ENCODE results near the gene DHX30. TPM values are rescaled to one million over a fixed set of nuclear protein-coding genes. Genes with fewer than 3 reads are reported as not detected.

The DHX30 gene
- total and polyA plus RNA-seq, 9 of the 15 experiments (the other 6 are each of a cell fraction or from before 2014, with no cell fraction given) = 12.3 to 158 (median 79.0) TPM

DNA sequence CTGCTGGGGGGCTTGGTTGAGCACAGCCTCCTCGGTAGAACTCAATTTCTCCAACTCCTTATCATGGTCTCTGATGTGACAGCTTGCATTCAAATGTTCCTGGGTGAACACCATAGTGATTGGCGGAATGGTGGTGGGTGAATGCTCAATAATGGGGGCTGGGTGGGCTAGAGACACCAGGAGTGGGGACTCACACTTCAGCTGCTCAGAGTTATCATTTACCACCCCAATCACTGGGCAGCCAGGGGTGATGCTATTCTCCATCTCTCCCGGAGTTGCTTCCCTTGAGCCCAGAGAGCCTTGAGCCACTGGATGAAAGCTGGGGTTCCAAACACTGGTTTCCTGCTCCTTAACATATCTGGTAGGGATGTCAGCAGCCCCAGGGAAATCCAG lies 88.7 kb downstream of the DHX30 start:
- 76% methylated on average over 3 of the region's 3 CpGs for WGBS (ENCODE audit: insufficient coverage, low coverage, missing lambda C conversion rate)
- FAIRE-seq (no peak), DNase-seq (ENCODE audit: extremely low read depth in 1 of 4, low spot score in 3 of 4) (no peak), ATAC-seq (no peak)
- Histone ChIP-seq H3K9me1 (ENCODE audit: control insufficient read depth, insufficient read depth, low read length) (no peaks in the 10 kb centered on the region), H3K79me2 (ENCODE audit: control insufficient read depth, insufficient read depth, low read length) (no peaks in the 10 kb centered on the region), H4K20me1 (replicated peaks; ENCODE audit: control insufficient read depth, insufficient read depth, low read length) (no peaks in the 10 kb centered on the region; the same call in 1 of the 2 replicates), H3K9ac (ENCODE audit: insufficient read depth in 1 of 2, low read depth in 2 of 2, low read length in 2 of 2) (no peak overlapping the region), H3K27ac (ENCODE audit: extremely low read depth, low read depth, low read length) (no peak overlapping the region), H3K4me1 (replicated peaks in 1 of 2; ENCODE audit: control insufficient read depth in 2 of 2, insufficient read depth in 2 of 2, low read length in 2 of 2) (no peaks in the 10 kb centered on the region; a peak in 1 of 5 replicates), H3K36me3 (ENCODE audit: control insufficient read depth, insufficient read depth, low read length) (peaks cover 45% of the 10 kb centered on the region; the same call in 2 of the 3 replicates), H3K4me3 (no peak overlapping the region), H3K27me3 (ENCODE audit: control insufficient read depth in 2 of 2, insufficient read depth in 2 of 2, low read length in 2 of 2) (no peaks in the 10 kb centered on the region), H2AFZ (ENCODE audit: low read depth, low read length) (no peak overlapping the region), H3K4me2 (ENCODE audit: insufficient read depth, low read length) (no peak overlapping the region), H3K9me3 (replicated peaks; ENCODE audit: control insufficient read depth, insufficient read depth, low read depth, low read length) (no peaks in the 10 kb centered on the region)
- POLR2A ChIA-PET = interaction anchor here (1.3 to 2.9 kb wide), 3 partner anchors 10 to 16 kb away, joined by 5 to 14 read pairs (median 6); no protein-coding TSS in a partner anchor
- intact Hi-C loops (cut with micrococcal nuclease) = no loop called here
- BruUV-seq (replicated peaks) = no TSS peak
- in situ Hi-C loops (cut with MboI) = no loop called here
- TF ChIP-seq, protein P1, sequence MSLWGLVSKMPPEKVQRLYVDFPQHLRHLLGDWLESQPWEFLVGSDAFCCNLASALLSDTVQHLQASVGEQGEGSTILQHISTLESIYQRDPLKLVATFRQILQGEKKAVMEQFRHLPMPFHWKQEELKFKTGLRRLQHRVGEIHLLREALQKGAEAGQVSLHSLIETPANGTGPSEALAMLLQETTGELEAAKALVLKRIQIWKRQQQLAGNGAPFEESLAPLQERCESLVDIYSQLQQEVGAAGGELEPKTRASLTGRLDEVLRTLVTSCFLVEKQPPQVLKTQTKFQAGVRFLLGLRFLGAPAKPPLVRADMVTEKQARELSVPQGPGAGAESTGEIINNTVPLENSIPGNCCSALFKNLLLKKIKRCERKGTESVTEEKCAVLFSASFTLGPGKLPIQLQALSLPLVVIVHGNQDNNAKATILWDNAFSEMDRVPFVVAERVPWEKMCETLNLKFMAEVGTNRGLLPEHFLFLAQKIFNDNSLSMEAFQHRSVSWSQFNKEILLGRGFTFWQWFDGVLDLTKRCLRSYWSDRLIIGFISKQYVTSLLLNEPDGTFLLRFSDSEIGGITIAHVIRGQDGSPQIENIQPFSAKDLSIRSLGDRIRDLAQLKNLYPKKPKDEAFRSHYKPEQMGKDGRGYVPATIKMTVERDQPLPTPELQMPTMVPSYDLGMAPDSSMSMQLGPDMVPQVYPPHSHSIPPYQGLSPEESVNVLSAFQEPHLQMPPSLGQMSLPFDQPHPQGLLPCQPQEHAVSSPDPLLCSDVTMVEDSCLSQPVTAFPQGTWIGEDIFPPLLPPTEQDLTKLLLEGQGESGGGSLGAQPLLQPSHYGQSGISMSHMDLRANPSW (CRISPR knock-in tag; IDR thresholded peaks at IDR 0.05) = no peak
- TF ChIP-seq CHD2 (IDR thresholded peaks at IDR 0.05; ENCODE audit: low read depth, low read length) (no peak), KDM5B (IDR thresholded peaks at IDR 0.05; ENCODE audit: insufficient replicate concordance, low read depth, low read length) (no peak), NFIX (CRISPR knock-in tag; IDR thresholded peaks at IDR 0.05; ENCODE audit: low read depth) (no peak), SRSF1 (IDR thresholded peaks at IDR 0.05; ENCODE audit: low read depth, low read length) (no peak), ZBTB7A (IDR thresholded peaks at IDR 0.05; ENCODE audit: borderline replicate concordance, control insufficient read depth, low read depth, low read length) (no peak), TAF1 (IDR thresholded peaks at IDR 0.05; ENCODE audit: control insufficient read depth, extremely low read depth, insufficient read depth, low read length, severe bottlenecking) (no peak), PCBP1 (IDR thresholded peaks at IDR 0.05; ENCODE audit: low read depth, low read length, poor library complexity, severe bottlenecking) (no peak)
- TF ChIP-seq, protein P2, sequence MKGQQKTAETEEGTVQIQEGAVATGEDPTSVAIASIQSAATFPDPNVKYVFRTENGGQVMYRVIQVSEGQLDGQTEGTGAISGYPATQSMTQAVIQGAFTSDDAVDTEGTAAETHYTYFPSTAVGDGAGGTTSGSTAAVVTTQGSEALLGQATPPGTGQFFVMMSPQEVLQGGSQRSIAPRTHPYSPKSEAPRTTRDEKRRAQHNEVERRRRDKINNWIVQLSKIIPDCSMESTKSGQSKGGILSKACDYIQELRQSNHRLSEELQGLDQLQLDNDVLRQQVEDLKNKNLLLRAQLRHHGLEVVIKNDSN (CRISPR knock-in tag; IDR thresholded peaks at IDR 0.05) = no peak
- CTCF ChIA-PET (ENCODE audit: low intra/inter-chr PET ratio) = no interaction called here
